GM18867 (cell line): Measurements from ENCODE around the gene CEP112.

Experiments used
- ATAC-seq: cut with Tn5 transposase; IDR thresholded peaks from one replicate; pipeline ENCODE4 v1.9.1; 2021; ENCODE audit warnings: mild to moderate bottlenecking, moderate library complexity; ENCODE audit not compliant: unreplicated experiment

Gene CEP112

GRCh38 chr17:66000216-66000615 is 191.7 kb downstream of the CEP112 start:
- no peak for ATAC-seq

- no peak for ATAC-seq
Observed at GRCh38 chr17:65998675-65999074, 193.3 kb downstream of the CEP112 start.

GRCh38 chr17:65994679-65995078 is 197.3 kb downstream of the CEP112 start:
- ATAC-seq: no peak

DNA sequence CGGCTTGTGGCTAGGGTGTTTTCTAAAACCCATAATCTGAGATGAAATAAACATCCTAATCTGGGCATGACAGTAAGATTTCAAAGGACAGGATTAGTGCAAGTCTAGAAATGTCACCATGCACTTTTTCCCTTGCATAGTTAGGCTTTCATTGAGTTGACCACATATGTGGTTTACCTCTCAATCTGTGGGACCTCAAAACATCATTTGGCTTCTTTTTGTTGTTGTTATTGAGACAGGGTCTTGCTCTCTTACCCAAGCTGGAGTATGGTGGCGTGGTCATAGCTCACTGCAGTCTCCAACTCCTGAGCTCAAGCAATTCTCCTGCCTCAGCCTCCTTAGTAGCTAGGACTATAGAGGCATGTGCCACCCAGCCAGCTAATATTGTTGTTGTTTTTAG is 197.8 kb downstream of the CEP112 start:
- ATAC-seq: no peak

DNA sequence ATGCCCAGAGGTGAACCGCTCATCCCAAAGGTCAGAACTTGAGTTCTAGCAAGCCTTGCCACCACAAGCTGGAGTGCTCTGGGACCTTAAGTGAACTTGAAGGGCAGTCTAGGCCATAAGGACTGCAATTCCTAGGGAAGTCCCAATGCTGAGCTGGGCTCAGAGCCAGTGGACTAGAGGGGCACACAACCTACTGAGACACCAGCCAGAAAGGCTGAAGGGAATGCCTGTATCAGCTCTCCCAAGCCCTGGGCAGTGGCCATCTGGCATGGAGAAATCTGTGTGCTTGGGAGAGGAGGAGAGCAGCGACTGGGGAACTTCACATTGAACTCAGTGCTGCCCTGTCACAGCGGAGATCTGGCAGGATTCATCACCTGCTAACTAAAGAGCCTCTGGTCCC is 201.3 kb downstream of the CEP112 start:
- no peak for ATAC-seq

- no peak for ATAC-seq
Observed at GRCh38 chr17:65988451-65988850, 203.5 kb downstream of the CEP112 start.

DNA sequence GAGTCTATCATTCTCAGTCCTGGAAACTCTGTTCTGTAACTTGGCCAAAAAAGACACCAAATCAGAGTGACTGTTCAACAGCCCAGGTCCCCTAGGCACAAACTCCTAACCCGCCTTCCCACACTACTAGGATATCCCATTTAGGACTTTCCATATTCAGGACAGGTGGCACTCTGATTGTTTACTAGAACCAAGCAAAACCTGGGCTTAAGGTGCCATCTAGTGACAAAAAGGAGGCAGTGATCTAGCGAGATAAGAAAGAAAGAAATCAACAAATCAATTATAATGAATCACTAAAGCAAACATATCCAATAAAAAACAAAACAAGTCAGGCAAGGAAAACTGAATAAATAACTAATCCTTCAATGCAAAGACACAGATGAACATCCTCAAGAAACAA is 203.9 kb downstream of the CEP112 start:
- no peak for ATAC-seq

DNA sequence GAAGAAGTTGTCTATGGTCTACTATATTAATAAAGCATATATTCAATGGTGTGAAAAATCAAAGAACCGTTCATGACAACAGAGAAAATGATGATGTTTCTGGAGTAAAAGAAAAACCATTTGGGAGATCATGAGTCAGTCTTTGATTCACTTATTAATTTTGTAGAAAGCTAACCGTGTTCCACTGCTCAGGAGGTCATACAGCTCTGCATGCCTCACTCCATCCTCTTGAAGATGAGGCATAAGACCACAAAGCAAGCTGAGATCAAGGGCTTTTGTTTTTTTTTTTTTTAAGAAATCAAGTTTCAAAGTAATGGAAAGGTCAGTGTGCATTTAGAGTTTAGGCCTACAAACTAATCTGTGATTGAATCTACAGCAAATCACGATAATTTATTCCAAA is 206.4 kb downstream of the CEP112 start:
- no peak for ATAC-seq

DNA sequence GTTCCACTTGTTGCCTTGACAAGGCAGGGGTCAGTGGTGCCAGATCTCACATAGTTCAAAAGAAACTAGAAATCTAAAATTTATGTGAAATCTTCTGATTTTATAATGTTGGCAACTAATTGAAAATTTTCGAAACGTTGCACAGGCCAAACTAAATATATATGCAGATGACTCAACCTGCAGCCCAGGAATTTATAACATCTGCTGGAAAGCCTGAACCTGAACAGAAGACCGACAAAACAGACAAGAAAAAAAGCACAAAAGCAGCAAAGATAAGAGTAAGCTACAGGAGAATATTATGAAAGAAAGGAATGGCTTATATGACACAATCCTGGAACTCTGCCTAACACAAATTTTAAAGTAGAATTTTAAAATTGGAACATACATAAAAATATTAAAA is 207.6 kb downstream of the CEP112 start:
- ATAC-seq: no peak

- no peak for ATAC-seq
Observed at GRCh38 chr17:65978871-65979270, 213.1 kb downstream of the CEP112 start.

DNA sequence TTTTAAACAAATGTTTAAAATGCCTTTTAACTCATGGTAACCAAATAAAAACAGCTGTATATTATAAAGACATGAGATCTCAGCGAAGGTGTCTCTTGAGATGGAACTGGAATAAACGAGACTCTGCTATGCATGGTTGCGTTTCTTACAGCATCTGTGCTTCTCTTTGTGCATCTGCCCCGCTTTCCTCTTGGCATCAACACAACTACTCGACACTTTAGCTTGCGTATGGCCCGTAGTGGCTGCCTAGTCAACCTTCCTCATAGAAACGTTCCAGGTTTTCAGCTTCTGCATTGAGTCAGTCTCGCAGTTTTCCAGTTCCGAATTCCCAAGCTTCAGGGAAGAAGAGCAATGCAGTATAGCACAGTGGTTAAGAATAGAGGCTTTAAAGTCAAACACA is 214.9 kb downstream of the CEP112 start:
- no peak for ATAC-seq

DNA sequence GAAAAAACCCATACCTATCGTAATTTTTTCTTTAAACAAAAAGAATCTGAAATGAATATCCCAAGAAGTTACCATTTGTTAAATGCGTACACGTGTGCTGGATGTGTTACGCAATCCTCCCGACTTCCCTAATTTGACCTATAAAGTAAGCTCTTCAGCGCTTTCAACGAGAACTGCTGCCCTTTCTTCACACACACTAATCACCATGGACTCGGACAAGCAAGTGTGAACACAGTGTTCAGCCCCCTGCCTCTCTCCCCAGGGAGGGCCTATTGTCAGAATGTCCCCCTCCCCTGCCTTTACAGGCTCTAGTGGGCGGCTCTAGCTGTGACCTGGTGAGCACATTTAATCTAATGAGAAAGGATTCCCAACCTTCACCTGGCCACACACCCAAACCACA is 216.1 kb downstream of the CEP112 start:
- ATAC-seq: no peak

DNA sequence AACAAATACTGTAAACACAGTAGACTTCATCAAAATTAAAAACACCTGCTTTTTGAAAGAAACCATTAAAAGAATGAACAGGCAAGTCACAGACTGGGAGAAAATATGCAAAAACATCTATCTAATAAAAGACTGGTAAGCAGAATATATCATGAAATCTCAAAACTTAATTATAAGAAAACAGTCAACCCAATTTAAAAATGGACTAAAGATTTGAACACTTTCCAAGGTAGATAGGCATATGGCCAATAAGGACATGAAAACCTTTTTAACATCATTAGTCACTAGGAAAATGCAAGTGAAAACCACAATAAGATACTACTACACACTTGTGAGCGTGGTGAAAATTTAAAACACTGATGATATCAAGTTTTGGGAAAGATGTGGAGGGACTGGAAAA is 218.7 kb downstream of the CEP112 start:
- ATAC-seq: no peak

- ATAC-seq: no peak
Observed at GRCh38 chr17:65967372-65967771, 224.6 kb downstream of the CEP112 start.

DNA sequence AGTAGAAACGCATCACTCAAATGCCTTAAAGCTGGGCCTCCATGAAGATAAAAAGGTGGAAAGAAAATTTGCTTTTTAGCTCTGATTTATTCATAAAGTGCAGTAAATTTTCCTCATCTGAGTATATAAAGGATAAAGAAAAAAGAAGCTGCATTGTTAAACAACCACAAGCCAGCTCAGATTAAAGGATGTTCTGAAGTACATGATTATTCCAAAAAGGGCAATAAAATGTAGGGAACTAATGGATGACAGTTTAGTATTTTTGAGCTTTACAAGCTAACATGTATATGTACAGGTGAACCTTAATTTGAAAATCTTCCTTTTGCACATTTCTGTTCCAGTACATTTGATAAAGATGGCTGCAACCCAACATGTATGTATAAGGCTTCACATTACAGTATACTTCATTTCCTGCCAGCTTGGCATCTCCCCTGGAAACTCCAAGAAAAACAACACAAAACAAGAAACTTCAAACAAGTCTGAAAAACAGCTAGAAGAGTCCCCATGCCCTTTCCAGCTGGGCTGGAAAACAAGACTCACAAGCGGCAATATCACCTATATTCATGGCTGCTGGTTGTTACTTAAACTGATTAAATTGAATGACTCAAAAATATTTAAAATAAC is 225.7 kb downstream of the CEP112 start:
- ATAC-seq: no peak

- ATAC-seq: no peak
Observed at GRCh38 chr17:65963179-65963578, 228.8 kb downstream of the CEP112 start.

DNA sequence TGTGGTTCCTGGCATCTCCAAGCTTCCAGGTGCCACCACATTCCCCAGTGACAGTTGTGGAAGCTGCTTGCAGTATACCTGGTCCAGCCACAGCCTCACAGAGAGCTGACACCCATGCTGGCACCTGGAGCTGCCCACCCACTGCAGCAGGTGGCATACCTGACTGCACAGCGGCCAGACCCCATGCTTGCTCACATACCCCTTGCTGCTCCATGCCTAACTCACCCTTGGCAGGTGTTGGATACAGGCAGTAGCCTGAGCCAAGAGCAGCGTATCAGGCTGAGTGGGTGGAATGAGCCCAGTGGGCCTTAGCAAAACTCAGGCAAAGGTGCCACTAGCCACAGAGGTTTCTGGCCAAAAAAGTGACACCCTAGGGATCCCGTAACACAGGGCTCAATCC is 232.3 kb downstream of the CEP112 start:
- no peak for ATAC-seq

DNA sequence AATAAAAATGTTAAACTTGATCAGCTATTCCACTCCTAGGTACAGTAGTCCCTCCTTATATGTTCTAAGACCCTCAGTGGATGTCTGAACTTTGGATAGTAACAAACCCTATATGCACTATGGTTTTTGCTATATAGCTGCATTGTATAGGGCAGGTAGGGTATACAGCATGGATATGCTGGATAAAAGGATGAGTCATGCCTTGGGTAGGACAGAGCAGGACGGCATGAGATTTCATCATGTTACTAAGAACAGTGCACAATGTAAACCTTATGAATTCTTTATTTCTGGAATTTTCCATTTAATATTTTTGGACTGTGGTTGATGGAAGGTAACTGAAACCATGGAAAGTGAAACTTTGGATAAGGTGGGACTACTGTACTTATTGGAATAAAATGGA is 235.1 kb downstream of the CEP112 start:
- no peak for ATAC-seq

- ATAC-seq: no peak
Observed at GRCh38 chr17:65954148-65954449, 237.8 kb downstream of the CEP112 start.

DNA sequence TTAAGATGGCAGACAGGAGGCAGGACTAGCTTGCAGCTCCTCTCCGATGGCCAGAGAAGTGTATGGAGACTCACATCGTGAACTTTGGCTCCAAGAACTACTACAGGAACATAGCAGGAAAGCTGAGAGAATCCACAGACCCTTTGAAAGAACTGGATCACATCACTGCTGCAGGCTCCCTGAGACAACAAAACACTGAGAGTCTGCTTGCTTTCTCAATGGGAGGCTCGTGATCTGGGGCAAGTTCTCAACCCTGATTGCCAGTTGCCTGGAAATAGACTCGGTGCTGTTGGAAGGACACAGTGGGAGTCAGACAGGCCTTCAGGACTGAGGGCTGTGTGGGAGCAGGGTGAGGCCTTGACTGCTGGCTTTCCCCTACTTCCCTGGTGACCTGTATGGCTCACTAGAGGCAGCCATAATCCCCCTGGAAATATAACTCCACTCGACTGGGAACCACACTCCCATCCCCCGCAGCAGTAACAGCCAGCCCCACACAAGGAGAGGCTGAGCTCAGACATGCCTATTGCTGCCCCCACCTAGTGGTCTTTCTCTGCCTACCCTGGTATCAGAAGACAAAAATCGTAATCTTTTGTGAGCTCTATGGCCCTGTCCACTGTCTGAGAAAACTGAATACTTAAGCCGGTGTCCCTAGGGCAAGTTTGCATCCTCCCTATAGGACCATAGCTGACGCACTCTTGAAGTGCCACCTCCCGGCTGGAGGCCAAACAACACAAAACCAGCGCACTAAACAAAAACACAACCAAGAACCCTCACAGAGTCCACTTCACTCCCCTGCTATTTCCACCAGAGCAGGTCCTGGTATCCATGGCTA is 238.4 kb downstream of the CEP112 start:
- ATAC-seq: no peak

DNA sequence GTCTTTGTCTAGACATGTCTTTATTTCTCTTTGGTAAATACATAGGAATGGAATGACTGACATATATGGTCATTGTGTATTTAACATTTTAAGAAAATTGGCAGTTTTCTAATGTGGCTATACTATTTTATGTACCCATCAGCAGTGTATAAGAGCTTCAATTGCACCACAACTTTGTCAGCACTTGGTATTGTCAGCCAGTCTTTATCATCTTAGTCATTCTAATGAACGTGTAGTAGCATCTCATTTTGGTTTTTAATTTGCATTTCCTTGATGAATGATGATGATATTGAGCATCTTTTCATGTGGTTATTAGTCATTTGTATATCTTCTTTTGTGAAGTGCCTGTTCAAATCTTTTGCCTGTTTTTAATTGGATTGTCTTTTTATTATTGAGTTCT is 239.3 kb downstream of the CEP112 start:
- ATAC-seq: no peak

- ATAC-seq: no peak
Observed at GRCh38 chr17:65952015-65952414, 239.9 kb downstream of the CEP112 start.

- ATAC-seq: no peak
Observed at GRCh38 chr17:65947831-65948230, 244.1 kb downstream of the CEP112 start.
